A549 treated with AZD9567 at 1 μM for 4 hours (cell line): ENCODE data around the gene ZNF90. TPM values are rescaled to one million over a fixed set of nuclear protein-coding genes. Genes with fewer than 3 reads are reported as not detected.

ENCODE experiments used
- total RNA-seq: library from RNA; stranded (reverse); fragments of 200-300 nt; extraction: Qiagen RNA extraction; gene quantifications from 5 replicates; pipeline ENCODE4 v1.2.3, GENCODE V29; 2022; ENCODE audit not compliant: insufficient read depth

The ZNF90 gene
- not detected in 5 replicates for total RNA-seq

GRCh38 chr19:20077791-20078463 is at the start of gene ZNF90:
Gene ZNF90, plus strand, starts transcription at chr19:20078000. Its CDS starts 133 bp downstream, at chr19:20078133.

GRCh38 chr19:20039203-20039723 is 38.5 kb upstream of the ZNF90 start, which contains the start of gene ZNF682:
Gene ZNF682, minus strand, starts transcription at chr19:20039505. Its CDS starts 160 bp downstream, at chr19:20039345.

GRCh38 chr19:20167020-20167644 is 89.3 kb downstream of the ZNF90 start, which contains the start of gene ZNF486:
Gene ZNF486, plus strand, starts transcription at chr19:20167214. Its CDS starts 117 bp downstream, at chr19:20167331.

Other genes starting within 250 kb of the ZNF90 start
- not detected in 5 replicates for gene ZNF253, start 212.1 kb upstream of the ZNF90 start, total RNA-seq
- gene ZNF93, start 177.1 kb upstream of the ZNF90 start, total RNA-seq = not detected in 5 replicates
- gene ZNF682, start 38.5 kb upstream of the ZNF90 start, total RNA-seq = not detected in 5 replicates
- not detected in 5 replicates for gene ZNF486, start 89.2 kb downstream of the ZNF90 start, total RNA-seq